Measurements from ENCODE around the gene NT5C1A.

Gene NT5C1A

GRCh38 chr1:39654291-39654690 lies 17.6 kb downstream of the NT5C1A start:
- no peaks in the 10 kb centered on the region for H3K4me1 ChIP-seq (ENCODE audit: control insufficient read depth, insufficient read depth, low read length)
- H3K9me3 ChIP-seq (ENCODE audit: control insufficient read depth, insufficient read depth, low read depth, low read length), result no peaks in the 10 kb centered on the region
- no peaks in the 10 kb centered on the region for H3K36me3 ChIP-seq (ENCODE audit: control insufficient read depth in 2 of 2, insufficient read depth in 1 of 2, low read length in 2 of 2)
- H3K27ac ChIP-seq (ENCODE audit: extremely low read depth, low read depth, low read length), result no peak overlapping the region
- ChIA-PET CTCF (interaction anchor here (0.6 to 15.5 kb wide), 17 partner anchors 10 to 378 kb away, joined by 3 to 350 read pairs (median 7); partner anchors contain the start of genes HEYL, HPCAL4 and NT5C1A), POLR2A (no interaction called here)
- TF ChIP-seq, protein P1, sequence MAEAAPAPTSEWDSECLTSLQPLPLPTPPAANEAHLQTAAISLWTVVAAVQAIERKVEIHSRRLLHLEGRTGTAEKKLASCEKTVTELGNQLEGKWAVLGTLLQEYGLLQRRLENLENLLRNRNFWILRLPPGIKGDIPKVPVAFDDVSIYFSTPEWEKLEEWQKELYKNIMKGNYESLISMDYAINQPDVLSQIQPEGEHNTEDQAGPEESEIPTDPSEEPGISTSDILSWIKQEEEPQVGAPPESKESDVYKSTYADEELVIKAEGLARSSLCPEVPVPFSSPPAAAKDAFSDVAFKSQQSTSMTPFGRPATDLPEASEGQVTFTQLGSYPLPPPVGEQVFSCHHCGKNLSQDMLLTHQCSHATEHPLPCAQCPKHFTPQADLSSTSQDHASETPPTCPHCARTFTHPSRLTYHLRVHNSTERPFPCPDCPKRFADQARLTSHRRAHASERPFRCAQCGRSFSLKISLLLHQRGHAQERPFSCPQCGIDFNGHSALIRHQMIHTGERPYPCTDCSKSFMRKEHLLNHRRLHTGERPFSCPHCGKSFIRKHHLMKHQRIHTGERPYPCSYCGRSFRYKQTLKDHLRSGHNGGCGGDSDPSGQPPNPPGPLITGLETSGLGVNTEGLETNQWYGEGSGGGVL (tag by site-specific recombination; IDR thresholded peaks at IDR 0.05), result no peak
- no peak for TF ChIP-seq ZNF624 (tag by site-specific recombination; IDR thresholded peaks at IDR 0.05)
- no peak for TF ChIP-seq ZNF626 (tag by site-specific recombination; IDR thresholded peaks at IDR 0.05)
- no peak for TF ChIP-seq ZFP69B (tag by site-specific recombination; IDR thresholded peaks at IDR 0.05)
- TF ChIP-seq ZNF560 (tag by site-specific recombination; IDR thresholded peaks at IDR 0.05; ENCODE audit: borderline replicate concordance), result no peak
- TF ChIP-seq ZIC2 (tag by site-specific recombination; IDR thresholded peaks at IDR 0.05), result no peak
- no peak for TF ChIP-seq ZEB2 (tag by site-specific recombination; IDR thresholded peaks at IDR 0.05)
- no peak for TF ChIP-seq AEBP2 (tag by site-specific recombination; IDR thresholded peaks at IDR 0.05; ENCODE audit: borderline replicate concordance)
- TF ChIP-seq ZNF221 (tag by site-specific recombination; IDR thresholded peaks at IDR 0.05; ENCODE audit: borderline replicate concordance), result no peak
- no peak for TF ChIP-seq ZFHX2 (tag by site-specific recombination; conservative IDR thresholded peaks at IDR 0.05)
- no peak for TF ChIP-seq ZNF311 (tag by site-specific recombination; IDR thresholded peaks at IDR 0.05; ENCODE audit: borderline replicate concordance)
- TF ChIP-seq, protein P2, sequence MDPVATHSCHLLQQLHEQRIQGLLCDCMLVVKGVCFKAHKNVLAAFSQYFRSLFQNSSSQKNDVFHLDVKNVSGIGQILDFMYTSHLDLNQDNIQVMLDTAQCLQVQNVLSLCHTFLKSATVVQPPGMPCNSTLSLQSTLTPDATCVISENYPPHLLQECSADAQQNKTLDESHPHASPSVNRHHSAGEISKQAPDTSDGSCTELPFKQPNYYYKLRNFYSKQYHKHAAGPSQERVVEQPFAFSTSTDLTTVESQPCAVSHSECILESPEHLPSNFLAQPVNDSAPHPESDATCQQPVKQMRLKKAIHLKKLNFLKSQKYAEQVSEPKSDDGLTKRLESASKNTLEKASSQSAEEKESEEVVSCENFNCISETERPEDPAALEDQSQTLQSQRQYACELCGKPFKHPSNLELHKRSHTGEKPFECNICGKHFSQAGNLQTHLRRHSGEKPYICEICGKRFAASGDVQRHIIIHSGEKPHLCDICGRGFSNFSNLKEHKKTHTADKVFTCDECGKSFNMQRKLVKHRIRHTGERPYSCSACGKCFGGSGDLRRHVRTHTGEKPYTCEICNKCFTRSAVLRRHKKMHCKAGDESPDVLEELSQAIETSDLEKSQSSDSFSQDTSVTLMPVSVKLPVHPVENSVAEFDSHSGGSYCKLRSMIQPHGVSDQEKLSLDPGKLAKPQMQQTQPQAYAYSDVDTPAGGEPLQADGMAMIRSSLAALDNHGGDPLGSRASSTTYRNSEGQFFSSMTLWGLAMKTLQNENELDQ (tag by site-specific recombination; IDR thresholded peaks at IDR 0.05; ENCODE audit: low read depth), result no peak
- TF ChIP-seq ZNF747 (tag by site-specific recombination; IDR thresholded peaks at IDR 0.05), result no peak
- no peak for TF ChIP-seq ZNF658 (tag by site-specific recombination; IDR thresholded peaks at IDR 0.05)
- no peak for TF ChIP-seq TSHZ1 (tag by site-specific recombination; IDR thresholded peaks at IDR 0.05; ENCODE audit: borderline replicate concordance)
- TF ChIP-seq ZNF138 (tag by site-specific recombination; IDR thresholded peaks at IDR 0.05; ENCODE audit: borderline replicate concordance), result no peak
- TF ChIP-seq ZNF792 (tag by site-specific recombination; IDR thresholded peaks at IDR 0.05), result no peak
- TF ChIP-seq SCRT2 (tag by site-specific recombination; IDR thresholded peaks at IDR 0.05), result no peak
- no peak for TF ChIP-seq ZNF664 (tag by site-specific recombination; IDR thresholded peaks at IDR 0.05)
- no peak overlapping the region for H3K4me3 ChIP-seq (ENCODE audit: low read depth, low read length)

Data from HEK293 (cell line).